GM18511 (cell line): ENCODE results near the gene ENTR1.

Experiments used
- ATAC-seq: cut with Tn5 transposase; IDR thresholded peaks from one replicate; pipeline ENCODE4 v1.9.1; 2021; ENCODE audit warnings: mild to moderate bottlenecking, moderate library complexity; ENCODE audit not compliant: unreplicated experiment

ENTR1 gene

GRCh38 chr9:136400038-136400834, 10.2 kb downstream of the ENTR1 start, which contains the start of gene SNAPC4:
TSS of gene SNAPC4 (minus strand) at chr9:136400170. CDS start at chr9:136398428, 1,742 bp downstream.
- peak; percentile 70 for ATAC-seq

- ATAC-seq, result peak; percentile 27
These were observed 11.0 kb downstream of the ENTR1 start for GRCh38 chr9:136399176-136400037.

GRCh38 chr9:136398286-136398685, 12.1 kb downstream of the ENTR1 start:
- no peak for ATAC-seq

GRCh38 chr9:136397643-136398042, 12.8 kb downstream of the ENTR1 start:
- no peak for ATAC-seq

GRCh38 chr9:136396219-136396515, 14.2 kb downstream of the ENTR1 start:
- no peak for ATAC-seq

- no peak for ATAC-seq
These were observed 14.8 kb downstream of the ENTR1 start for GRCh38 chr9:136395345-136396218.

GRCh38 chr9:136395020-136395340, 15.4 kb downstream of the ENTR1 start:
- ATAC-seq, result no peak

GRCh38 chr9:136394312-136395019, 15.9 kb downstream of the ENTR1 start:
- no peak for ATAC-seq

GRCh38 chr9:136393531-136393930, 16.9 kb downstream of the ENTR1 start:
- ATAC-seq, result no peak

- ATAC-seq, result no peak
These were observed 17.6 kb downstream of the ENTR1 start for GRCh38 chr9:136392538-136393449.

GRCh38 chr9:136391737-136392537, 18.5 kb downstream of the ENTR1 start:
- no peak for ATAC-seq

GRCh38 chr9:136389396-136389795, 21.0 kb downstream of the ENTR1 start:
- ATAC-seq, result no peak

- ATAC-seq, result no peak
These were observed 23.2 kb downstream of the ENTR1 start for GRCh38 chr9:136387217-136387616.

GRCh38 chr9:136386018-136386417, 24.4 kb downstream of the ENTR1 start:
- ATAC-seq, result no peak

GRCh38 chr9:136385015-136385414, 25.4 kb downstream of the ENTR1 start:
- no peak for ATAC-seq

GRCh38 chr9:136383436-136383835, 27.0 kb downstream of the ENTR1 start:
- ATAC-seq, result no peak

GRCh38 chr9:136381966-136382513, 28.4 kb downstream of the ENTR1 start:
- ATAC-seq, result no peak

GRCh38 chr9:136381311-136381710, 29.1 kb downstream of the ENTR1 start:
- ATAC-seq, result no peak
